ENCODE data around the gene FKRP.

Gene FKRP

GRCh38 chr19:46732172-46732938 lies 13.5 kb upstream of the FKRP start:
- DNase-seq (ENCODE audit: low read depth) = no peak

GRCh38 chr19:46732966-46733689 lies 12.7 kb upstream of the FKRP start:
- DNase-seq (ENCODE audit: low read depth) = no peak

GRCh38 chr19:46733690-46734292 lies 12.1 kb upstream of the FKRP start:
- DNase-seq (ENCODE audit: low read depth) = no peak

GRCh38 chr19:46736531-46737297 lies 9.1 kb upstream of the FKRP start:
- no peak for DNase-seq (ENCODE audit: low read depth)

- no peak for DNase-seq (ENCODE audit: low read depth)
Measured at GRCh38 chr19:46737298-46737654, 8.6 kb upstream of the FKRP start.

GRCh38 chr19:46737761-46738171 lies 8.1 kb upstream of the FKRP start:
- DNase-seq (ENCODE audit: low read depth) = no peak

GRCh38 chr19:46739290-46739771 lies 6.5 kb upstream of the FKRP start:
- no peak for DNase-seq (ENCODE audit: low read depth)

- DNase-seq (ENCODE audit: low read depth) = no peak
Measured at GRCh38 chr19:46741447-46741846, 4.4 kb upstream of the FKRP start.

GRCh38 chr19:46742926-46743480 lies 2.9 kb upstream of the FKRP start:
- no peak for DNase-seq (ENCODE audit: low read depth)

GRCh38 chr19:46744005-46744691 lies 1.7 kb upstream of the FKRP start:
- no peak for DNase-seq (ENCODE audit: low read depth)

GRCh38 chr19:46745030-46745429 lies 827 bp upstream of the FKRP start:
- no peak for DNase-seq (ENCODE audit: low read depth)

- peak; percentile 49 for DNase-seq (ENCODE audit: low read depth)
Measured at GRCh38 chr19:46746281-46747057, 612 bp downstream of the FKRP start, which contains the start of gene STRN4. TSS of gene STRN4 (minus strand) at chr19:46746450. CDS start at chr19:46746430, 20 bp downstream.

GRCh38 chr19:46748325-46749109 lies 2.7 kb downstream of the FKRP start:
- peak; percentile 28 for DNase-seq (ENCODE audit: low read depth)

- DNase-seq (ENCODE audit: low read depth) = peak; percentile 39
Measured at GRCh38 chr19:46753420-46754155, 7.7 kb downstream of the FKRP start.

- no peak for DNase-seq (ENCODE audit: low read depth)
Measured at GRCh38 chr19:46755077-46755852, 9.4 kb downstream of the FKRP start.

- DNase-seq (ENCODE audit: low read depth) = no peak
Measured at GRCh38 chr19:46755853-46756543, 10.1 kb downstream of the FKRP start.

GRCh38 chr19:46756544-46756888 lies 10.7 kb downstream of the FKRP start:
- no peak for DNase-seq (ENCODE audit: low read depth)

- no peak for DNase-seq (ENCODE audit: low read depth)
Measured at GRCh38 chr19:46759206-46759605, 13.3 kb downstream of the FKRP start.
